Activated T-helper 1 cell treated with anti-CD3 and anti-CD28 coated beads, Interleukin-12 subunit alpha, Interleukin-12 subunit beta, Interleukin-2, Interleukin-4 antibody, amounts not matched to agents 30 ng/mL and 10 ng/mL and 1 ng/mL, durations not matched to agents 14 hours and 24 hours and 36 hours (primary cell): ENCODE measurements around the gene TMEM51. TPM values are rescaled to one million over a fixed set of nuclear protein-coding genes. Genes with fewer than 3 reads are reported as not detected.
A peak's percentile ranks its signal among the peaks of the same experiment; 100 is the strongest.

ENCODE experiments used
- DNase-seq: peaks from one replicate; pipeline ENCODE4 v3.0.0; 2021; ENCODE audit warnings: low spot score
- H3K27ac Mint-ChIP-seq: one replicate; pipeline ENCODE4 v1.8.0; 2021; ENCODE audit warnings: mild to moderate bottlenecking, mixed read lengths
- H3K27me3 Mint-ChIP-seq: one replicate; pipeline ENCODE4 v1.8.0; 2022; ENCODE audit warnings: mild to moderate bottlenecking, moderate library complexity, mixed read lengths; ENCODE audit not compliant: insufficient read depth
- H3K36me3 Mint-ChIP-seq: one replicate; pipeline ENCODE4 v1.8.0; 2021; ENCODE audit warnings: low read depth, mixed read lengths
- H3K4me1 Mint-ChIP-seq: one replicate; pipeline ENCODE4 v1.8.0; 2021; ENCODE audit warnings: low read depth, mixed read lengths
- H3K4me3 Mint-ChIP-seq: one replicate; pipeline ENCODE4 v1.8.0; 2021; ENCODE audit warnings: mild to moderate bottlenecking, moderate library complexity, mixed read lengths
- H3K9me3 Mint-ChIP-seq: one replicate; pipeline ENCODE4 v1.8.0; 2021; ENCODE audit warnings: mixed read lengths
- intact Hi-C: fragments of 100-400 bp; cut with micrococcal nuclease; formaldehyde crosslinking; loops from one replicate; pipeline ENCODE4 v1.15.1; 2024
- total RNA-seq: library from RNA; stranded (reverse); gene quantifications from 2 replicates; pipeline ENCODE4 v1.2.3, GENCODE V29; 2022

The TMEM51 gene
- total RNA-seq, 1 donor from 2014 or later, result 0.21 TPM

DNA sequence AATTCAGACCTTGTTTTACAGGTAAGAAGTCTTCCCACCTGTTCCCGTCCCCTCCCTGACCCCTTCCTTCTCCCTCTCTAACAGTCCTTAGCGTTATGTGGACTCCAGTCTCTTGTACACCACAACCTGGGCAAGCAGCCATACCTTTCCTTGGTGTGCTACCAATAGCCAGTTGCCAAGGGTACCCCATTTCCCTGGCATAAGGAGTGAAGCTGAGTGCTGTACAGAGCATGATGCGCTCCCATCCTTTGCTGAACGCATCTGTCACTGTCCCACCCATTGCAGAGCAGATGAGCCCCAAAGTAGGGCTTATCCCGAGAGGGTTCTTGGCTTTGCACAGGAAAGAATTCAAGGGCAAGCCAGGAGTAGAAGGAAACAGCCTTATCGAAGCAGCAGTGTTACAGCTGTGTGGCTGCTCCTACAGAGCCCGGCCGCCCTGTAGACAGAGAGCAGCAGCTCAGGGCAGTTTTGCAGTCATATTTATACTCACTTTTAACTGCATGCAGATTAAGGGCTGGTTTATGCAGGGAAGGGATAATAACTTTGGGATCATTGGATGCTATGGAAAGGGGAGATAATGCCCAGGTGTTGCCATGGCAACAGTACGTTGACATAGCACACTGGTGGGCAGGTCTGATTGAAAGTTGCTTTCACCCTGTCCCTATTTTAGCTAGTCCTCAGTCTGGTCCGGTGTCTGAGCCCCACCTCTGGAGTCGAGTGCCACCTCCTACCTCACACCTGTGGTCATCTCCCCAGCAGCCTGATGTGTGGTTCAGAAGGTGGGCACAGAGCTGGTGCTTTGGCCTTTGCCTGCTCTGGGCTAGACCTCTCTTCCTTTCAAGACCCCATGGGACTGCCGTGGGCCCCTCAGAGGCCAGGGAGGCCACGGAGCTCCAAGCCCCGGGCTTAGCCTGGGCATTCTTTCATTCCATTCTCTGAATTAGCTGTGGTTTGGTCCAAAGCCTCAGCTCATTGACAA is 98.6 kb downstream of the TMEM51 start:
- DNase-seq, result no peak
- intact Hi-C loops, result loop anchor here (2.0 kb wide), 1 partner anchor 165 kb away; no protein-coding TSS in a partner anchor
- H3K4me1 Mint-ChIP-seq, result peaks cover 51% of the 10 kb centered on the region
- H3K27me3 Mint-ChIP-seq, result peaks cover 52% of the 10 kb centered on the region
- peak overlapping the region; percentile 73 for H3K27ac Mint-ChIP-seq
- H3K36me3 Mint-ChIP-seq, result peaks cover 7% of the 10 kb centered on the region
- no peaks in the 10 kb centered on the region for H3K9me3 Mint-ChIP-seq
- no peak overlapping the region for H3K4me3 Mint-ChIP-seq

DNA sequence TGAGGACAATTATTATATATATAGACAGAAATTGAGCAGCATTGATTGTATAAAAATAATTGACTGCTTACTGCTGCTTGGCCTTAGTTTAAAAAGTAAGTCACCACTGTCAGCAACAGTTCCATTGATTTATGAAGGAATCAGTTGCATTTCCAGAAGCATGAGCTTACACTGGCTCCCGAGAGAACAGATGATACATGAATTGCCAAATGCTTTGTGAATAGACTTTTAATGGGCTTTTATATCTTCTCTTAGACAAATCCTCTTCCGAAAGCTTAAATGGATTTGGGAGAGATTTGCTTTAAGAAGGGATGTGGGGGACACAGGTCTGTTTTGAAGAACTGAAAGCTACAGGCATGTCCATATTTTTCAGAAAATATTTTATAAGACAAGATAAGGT is 101.0 kb downstream of the TMEM51 start:
- peaks cover 30% of the 10 kb centered on the region for H3K4me1 Mint-ChIP-seq
- H3K4me3 Mint-ChIP-seq, result no peak overlapping the region
- H3K9me3 Mint-ChIP-seq, result no peaks in the 10 kb centered on the region
- intact Hi-C loops, result no loop called here
- no peak overlapping the region for H3K27ac Mint-ChIP-seq
- DNase-seq, result no peak
- peaks cover 56% of the 10 kb centered on the region for H3K27me3 Mint-ChIP-seq
- peaks cover 3% of the 10 kb centered on the region for H3K36me3 Mint-ChIP-seq

DNA sequence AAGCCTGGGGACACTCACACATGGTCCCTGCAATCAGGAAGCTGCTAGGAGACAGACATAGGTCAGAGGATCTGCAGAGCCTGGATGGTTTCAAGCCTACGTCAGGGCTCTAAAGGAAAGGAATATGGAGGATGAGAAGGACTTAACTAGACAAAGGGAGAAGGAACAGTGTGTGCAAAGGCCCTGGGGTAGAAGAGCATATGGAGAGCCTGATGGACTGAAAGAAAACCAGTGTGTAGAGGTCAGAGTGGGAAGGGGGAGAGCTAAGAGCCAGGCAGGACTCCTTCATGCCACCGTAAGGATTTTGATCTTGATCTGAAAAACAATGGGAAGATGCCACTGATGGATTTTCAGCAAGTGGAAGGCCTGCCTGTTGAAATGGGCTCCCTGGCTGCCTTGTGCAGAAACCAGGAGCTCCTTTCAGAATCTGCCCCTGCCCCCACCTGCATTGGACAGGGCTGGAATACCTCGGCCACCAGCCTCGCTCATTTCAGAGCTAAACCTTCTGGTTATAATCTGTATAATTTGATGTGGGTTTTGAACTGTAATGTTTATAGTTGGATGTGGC is 102.1 kb downstream of the TMEM51 start:
- H3K9me3 Mint-ChIP-seq, result no peaks in the 10 kb centered on the region
- no peak for DNase-seq
- intact Hi-C loops, result no loop called here
- no peak overlapping the region for H3K27ac Mint-ChIP-seq
- H3K27me3 Mint-ChIP-seq, result peaks cover 51% of the 10 kb centered on the region
- peaks cover 23% of the 10 kb centered on the region for H3K4me1 Mint-ChIP-seq
- H3K4me3 Mint-ChIP-seq, result no peak overlapping the region
- no peaks in the 10 kb centered on the region for H3K36me3 Mint-ChIP-seq

DNA sequence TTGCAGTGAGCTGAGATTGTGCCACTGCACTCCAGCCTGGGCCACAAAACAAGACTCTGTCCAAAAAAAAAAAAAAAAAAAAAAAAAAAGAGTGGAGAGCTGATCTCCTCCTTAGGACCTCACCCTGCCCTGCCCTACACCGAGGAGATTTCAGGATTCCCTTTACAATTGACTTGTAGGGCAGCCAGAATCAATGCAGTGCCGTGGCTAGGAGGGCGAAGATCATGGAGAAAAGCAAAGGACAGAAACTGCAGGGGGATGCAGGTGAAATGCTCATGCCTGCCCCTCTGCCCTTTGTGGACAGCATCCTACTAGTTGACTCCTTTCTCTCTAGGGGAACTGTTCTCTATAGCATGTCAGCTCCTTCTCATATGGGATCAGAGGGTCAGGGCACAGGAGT is 103.0 kb downstream of the TMEM51 start:
- H3K4me3 Mint-ChIP-seq, result no peak overlapping the region
- peaks cover 50% of the 10 kb centered on the region for H3K27me3 Mint-ChIP-seq
- peaks cover 31% of the 10 kb centered on the region for H3K4me1 Mint-ChIP-seq
- no peak overlapping the region for H3K27ac Mint-ChIP-seq
- no peaks in the 10 kb centered on the region for H3K36me3 Mint-ChIP-seq
- intact Hi-C loops, result no loop called here
- no peaks in the 10 kb centered on the region for H3K9me3 Mint-ChIP-seq
- no peak for DNase-seq

DNA sequence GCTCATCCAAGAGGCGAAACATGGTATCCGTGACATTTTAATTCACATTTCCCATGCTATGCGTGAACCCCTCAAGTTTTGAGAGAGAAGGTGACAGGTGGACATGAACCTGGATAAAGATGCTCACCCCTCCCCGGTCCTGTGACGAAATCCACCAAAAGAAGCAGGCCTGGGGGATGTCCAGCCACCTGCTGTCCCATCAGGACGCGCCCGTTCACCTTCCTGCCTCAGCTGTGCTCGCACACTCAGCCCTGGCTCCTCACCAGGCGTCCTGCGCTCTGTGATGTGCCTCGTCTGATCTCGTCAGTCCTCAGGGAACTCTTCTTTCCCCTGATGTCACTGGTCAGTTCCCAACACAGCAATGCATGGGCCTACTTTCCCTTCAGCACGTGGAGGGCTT is 103.8 kb downstream of the TMEM51 start:
- Mint-ChIP-seq H3K4me1 (peaks cover 29% of the 10 kb centered on the region), H3K4me3 (no peak overlapping the region), H3K9me3 (no peaks in the 10 kb centered on the region), H3K27me3 (peaks cover 58% of the 10 kb centered on the region), H3K36me3 (no peaks in the 10 kb centered on the region), H3K27ac (no peak overlapping the region)
- intact Hi-C loops, result no loop called here
- no peak for DNase-seq

DNA sequence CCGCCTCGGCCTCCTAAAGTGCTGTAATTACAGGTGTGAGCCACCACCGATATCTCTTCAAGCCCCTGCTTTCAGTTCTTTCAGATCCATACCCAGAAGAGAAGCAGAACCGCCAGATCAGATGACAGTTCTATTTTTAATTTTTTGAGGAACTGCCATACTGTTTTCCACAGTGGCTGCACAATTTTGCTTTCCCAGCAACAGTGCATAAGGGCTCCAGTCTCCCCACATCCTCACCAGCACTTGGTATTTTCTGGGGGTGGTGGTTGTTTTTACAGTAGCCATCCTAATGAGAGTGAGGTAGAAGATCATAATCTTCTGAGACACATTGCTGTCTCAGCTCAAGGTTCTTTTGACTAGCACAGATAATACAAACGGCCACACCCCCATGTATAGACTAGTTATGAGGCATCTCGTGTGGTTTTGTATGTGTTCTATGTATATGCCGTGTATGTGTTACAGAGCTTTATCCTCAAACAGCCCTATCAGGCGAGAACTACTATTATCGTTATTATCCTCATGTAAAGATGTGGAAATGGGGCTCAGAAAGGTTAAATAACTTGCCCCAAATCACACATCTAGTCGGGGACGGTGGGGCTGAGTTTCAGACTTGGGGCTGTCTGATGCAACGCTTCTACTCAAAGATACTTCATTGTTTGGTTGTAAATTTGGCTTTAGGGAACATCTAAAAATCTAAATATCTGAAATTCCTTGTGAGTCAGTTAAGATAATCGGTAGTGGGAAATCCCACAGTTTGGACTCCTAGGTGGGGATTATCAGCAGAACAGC is 105.5 kb downstream of the TMEM51 start:
- no peak for DNase-seq
- H3K4me1 Mint-ChIP-seq, result peaks cover 16% of the 10 kb centered on the region
- H3K4me3 Mint-ChIP-seq, result no peak overlapping the region
- no peak overlapping the region for H3K27ac Mint-ChIP-seq
- intact Hi-C loops, result no loop called here
- no peaks in the 10 kb centered on the region for H3K9me3 Mint-ChIP-seq
- H3K36me3 Mint-ChIP-seq, result no peaks in the 10 kb centered on the region
- H3K27me3 Mint-ChIP-seq, result peaks cover 57% of the 10 kb centered on the region

DNA sequence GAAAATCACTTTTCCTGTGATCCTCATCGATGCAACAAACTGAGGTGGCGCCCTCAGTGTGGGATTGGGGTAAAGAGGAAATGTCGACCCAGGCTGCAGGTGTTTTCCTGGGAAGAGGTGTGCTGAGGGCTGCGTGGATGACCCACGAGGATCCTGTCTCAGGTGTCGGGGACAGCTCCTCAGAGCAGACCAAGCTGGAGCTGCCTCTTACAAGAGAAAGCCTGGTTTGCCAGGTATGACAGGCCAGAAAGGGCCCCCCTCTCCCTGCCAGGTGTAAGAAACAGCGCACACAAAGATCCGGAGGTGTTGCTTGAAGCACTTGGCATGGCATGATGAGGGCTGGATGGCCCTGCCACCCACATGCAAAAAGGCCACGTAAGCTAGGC is 106.1 kb downstream of the TMEM51 start:
- Mint-ChIP-seq H3K36me3 (no peaks in the 10 kb centered on the region), H3K4me3 (no peak overlapping the region), H3K27ac (no peak overlapping the region), H3K9me3 (peaks cover under 1% of the 10 kb centered on the region), H3K27me3 (peaks cover 51% of the 10 kb centered on the region), H3K4me1 (peaks cover 16% of the 10 kb centered on the region)
- no peak for DNase-seq
- intact Hi-C loops, result loop anchor here (5.0 kb wide), 1 partner anchor 38 kb away; no protein-coding TSS in a partner anchor

DNA sequence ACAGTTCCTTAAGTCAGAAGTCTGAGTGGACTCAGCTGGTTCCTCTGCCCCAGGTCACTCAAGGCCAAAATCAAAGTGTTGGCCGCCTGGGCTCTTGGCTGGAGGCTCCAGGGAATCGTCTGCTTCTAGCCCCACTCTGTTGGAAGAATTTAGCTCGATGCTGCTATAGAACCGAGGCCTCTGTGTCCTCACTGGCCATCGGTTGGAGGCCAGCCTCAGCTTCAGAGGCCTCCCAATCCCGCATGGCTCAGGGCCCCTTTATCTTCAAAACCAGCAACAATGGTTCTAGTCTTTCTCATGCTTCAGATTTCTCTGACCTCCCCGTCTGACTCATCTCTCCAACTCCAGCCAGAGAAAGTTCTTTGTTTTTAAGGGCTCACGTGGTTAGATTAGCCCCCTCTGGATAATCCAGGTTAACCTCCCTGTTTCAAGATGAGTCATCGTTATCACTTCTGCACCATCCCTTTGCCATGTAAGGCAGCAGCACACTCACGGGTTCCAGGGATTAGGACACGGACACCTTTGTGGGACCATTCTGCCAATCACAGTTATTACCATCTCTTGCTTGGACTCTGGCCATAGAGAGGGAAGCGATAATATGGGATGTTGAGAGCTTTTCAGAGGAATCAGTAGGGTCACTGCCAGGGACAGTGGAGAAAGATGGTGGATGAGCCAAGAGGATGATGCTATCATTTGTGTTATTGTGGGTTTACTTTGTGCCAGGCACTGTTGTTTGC is 107.0 kb downstream of the TMEM51 start:
- intact Hi-C loops, result loop anchor here (5.0 kb wide), 1 partner anchor 37 kb away; no protein-coding TSS in a partner anchor
- no peak overlapping the region for H3K27ac Mint-ChIP-seq
- peaks cover 16% of the 10 kb centered on the region for H3K4me1 Mint-ChIP-seq
- H3K36me3 Mint-ChIP-seq, result no peaks in the 10 kb centered on the region
- no peak for DNase-seq
- peaks cover 45% of the 10 kb centered on the region for H3K27me3 Mint-ChIP-seq
- no peak overlapping the region for H3K4me3 Mint-ChIP-seq
- H3K9me3 Mint-ChIP-seq, result peaks cover 7% of the 10 kb centered on the region

DNA sequence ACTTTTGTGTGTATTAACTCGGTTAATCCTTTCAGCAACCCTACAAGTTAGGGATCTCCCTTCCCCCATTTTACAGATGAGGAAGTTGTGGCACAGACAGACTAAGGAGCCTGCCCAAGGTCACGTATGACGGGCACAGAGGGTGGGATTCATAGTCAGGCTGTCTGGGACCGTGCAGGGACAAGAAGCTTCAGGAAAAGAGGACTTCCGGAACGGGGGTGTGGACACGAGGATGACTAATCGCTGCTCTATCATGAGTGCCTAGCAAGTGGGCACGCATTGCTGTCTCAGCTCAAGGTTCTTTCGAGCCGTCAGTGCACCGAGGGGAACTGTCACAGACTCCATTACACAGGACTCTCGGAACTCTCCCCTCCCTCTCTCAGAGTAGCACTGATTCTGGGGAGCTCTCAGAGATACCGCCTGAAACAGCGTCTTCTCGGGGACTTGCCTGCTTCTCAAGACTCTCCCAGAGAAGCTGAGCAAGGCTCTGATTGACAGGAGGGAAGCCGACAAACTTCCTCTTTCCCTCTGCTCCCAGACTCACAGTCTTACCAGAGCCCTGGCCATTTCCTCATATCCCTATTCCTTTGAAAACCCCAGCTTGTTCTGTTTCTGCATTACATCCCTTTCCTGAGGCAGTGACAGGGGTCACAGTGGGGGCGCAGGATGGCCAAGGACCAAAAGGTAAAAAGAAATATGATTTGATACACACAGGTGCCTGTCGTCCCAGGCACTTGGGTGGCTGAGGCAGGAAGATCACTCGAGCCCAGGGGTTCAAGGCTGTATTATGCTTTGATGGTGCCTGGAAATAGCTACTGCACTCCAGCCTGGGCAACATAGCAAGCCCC is 107.8 kb downstream of the TMEM51 start:
- H3K4me3 Mint-ChIP-seq, result peak overlapping the region; percentile 21
- no peaks in the 10 kb centered on the region for H3K36me3 Mint-ChIP-seq
- peaks cover 49% of the 10 kb centered on the region for H3K27me3 Mint-ChIP-seq
- peaks cover 16% of the 10 kb centered on the region for H3K4me1 Mint-ChIP-seq
- no peak overlapping the region for H3K27ac Mint-ChIP-seq
- no peak for DNase-seq
- intact Hi-C loops, result loop anchor here (5.0 kb wide), 1 partner anchor 36 kb away; no protein-coding TSS in a partner anchor
- peaks cover 7% of the 10 kb centered on the region for H3K9me3 Mint-ChIP-seq

DNA sequence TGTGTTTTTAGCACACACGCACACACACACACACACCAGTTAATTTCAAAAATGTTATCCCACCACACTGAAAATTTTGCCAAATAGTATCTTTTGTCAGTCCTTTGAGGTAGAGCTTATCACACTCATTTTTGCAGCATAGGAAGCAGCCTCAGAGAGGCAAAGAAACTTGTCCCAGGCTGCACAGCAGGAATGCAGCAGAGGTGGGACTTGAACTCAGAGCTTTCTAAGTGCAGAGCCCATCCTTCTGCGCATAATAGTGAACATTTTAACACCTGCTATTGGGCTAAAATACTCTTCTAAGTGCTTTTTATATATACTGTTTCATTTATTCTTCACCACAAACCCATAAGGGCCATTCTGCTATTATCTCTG is 108.4 kb downstream of the TMEM51 start:
- Mint-ChIP-seq H3K27me3 (peaks cover 53% of the 10 kb centered on the region), H3K27ac (no peak overlapping the region), H3K4me1 (peaks cover 16% of the 10 kb centered on the region), H3K36me3 (no peaks in the 10 kb centered on the region), H3K9me3 (peaks cover 7% of the 10 kb centered on the region), H3K4me3 (no peak overlapping the region)
- intact Hi-C loops, result loop anchor here (5.0 kb wide), 1 partner anchor 35 kb away; no protein-coding TSS in a partner anchor
- DNase-seq, result no peak

DNA sequence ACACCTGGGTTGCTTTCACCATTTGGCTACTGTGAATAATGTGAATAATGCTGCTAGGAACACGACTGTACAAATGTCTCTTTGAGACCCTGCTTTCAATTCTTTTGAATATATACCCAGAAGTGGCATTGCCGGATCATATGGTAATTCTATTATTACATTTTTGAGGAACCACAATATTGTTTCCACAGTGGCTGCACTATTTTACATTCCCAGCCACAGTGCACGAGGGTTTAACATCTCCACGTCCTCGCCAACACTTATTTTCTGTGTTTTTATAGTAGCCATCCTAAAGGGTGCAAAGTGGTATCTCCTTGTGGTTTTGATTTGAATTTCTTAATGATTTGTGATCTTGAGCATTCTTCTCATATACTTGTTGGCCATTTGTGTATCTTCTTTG is 109.2 kb downstream of the TMEM51 start:
- H3K36me3 Mint-ChIP-seq, result no peaks in the 10 kb centered on the region
- H3K4me3 Mint-ChIP-seq, result no peak overlapping the region
- H3K4me1 Mint-ChIP-seq, result peaks cover 16% of the 10 kb centered on the region
- H3K27me3 Mint-ChIP-seq, result peaks cover 50% of the 10 kb centered on the region
- no peak overlapping the region for H3K27ac Mint-ChIP-seq
- intact Hi-C loops, result loop anchor here (5.0 kb wide), 1 partner anchor 35 kb away; no protein-coding TSS in a partner anchor
- DNase-seq, result no peak
- peaks cover 7% of the 10 kb centered on the region for H3K9me3 Mint-ChIP-seq
